GM10266 (cell line): ENCODE data around the gene PLB1.

ENCODE experiments used
- DNase-seq: peaks from one replicate; pipeline ENCODE4 v3.0.0; 2012; ENCODE audit errors: extremely low spot score
- TF ChIP-seq, protein P1 (sequence below): IDR thresholded peaks from 2 replicates; pipeline ENCODE4 v1.5.1; 2012; ENCODE audit warnings: mild to moderate bottlenecking, low read depth; ENCODE audit not compliant: control insufficient read depth, insufficient read depth; ENCODE audit errors: missing control alignments

PLB1 gene

DNA sequence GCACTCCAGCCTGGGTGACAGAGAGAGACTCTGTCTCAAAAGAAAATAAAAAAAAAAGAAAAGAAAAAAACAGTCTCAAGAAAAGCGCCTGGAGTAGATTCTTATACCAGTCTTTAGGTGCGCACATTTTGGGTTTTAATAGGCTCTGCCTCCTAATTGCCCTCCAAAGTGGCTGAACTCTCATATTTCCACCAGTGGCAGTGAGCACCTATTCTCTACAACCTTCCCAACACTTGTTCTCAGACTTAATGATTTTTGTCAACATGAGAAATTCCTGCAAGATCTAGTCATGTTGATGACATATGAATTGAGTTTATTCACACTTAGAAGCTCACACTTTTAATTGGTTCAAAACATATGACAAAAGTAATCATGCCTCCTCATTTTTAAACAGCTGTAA, 39.0 kb downstream of the PLB1 start:
- no peak for DNase-seq
- TF ChIP-seq, protein P1, sequence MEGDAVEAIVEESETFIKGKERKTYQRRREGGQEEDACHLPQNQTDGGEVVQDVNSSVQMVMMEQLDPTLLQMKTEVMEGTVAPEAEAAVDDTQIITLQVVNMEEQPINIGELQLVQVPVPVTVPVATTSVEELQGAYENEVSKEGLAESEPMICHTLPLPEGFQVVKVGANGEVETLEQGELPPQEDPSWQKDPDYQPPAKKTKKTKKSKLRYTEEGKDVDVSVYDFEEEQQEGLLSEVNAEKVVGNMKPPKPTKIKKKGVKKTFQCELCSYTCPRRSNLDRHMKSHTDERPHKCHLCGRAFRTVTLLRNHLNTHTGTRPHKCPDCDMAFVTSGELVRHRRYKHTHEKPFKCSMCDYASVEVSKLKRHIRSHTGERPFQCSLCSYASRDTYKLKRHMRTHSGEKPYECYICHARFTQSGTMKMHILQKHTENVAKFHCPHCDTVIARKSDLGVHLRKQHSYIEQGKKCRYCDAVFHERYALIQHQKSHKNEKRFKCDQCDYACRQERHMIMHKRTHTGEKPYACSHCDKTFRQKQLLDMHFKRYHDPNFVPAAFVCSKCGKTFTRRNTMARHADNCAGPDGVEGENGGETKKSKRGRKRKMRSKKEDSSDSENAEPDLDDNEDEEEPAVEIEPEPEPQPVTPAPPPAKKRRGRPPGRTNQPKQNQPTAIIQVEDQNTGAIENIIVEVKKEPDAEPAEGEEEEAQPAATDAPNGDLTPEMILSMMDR: no peak

DNA sequence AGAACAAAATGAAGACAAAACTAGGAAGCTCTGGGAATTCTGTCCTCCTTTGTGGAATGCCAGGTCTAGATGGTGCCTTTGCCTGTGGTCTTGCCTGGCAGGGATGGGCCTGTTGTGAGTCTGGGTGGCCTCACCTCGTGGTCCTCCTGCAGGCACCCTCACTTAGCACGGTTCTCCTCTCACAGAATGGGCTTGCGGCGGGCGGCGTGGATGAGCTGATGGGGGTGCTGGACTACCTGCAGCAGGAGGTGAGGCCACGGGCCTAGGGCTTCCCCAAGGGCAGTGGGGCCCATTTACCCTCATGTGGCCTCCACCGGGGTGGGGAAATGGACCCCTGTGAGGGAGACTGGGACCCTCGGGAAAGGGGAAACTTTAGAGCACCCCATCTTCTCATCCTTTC, 42.3 kb downstream of the PLB1 start:
- TF ChIP-seq, protein P1: no peak
- no peak for DNase-seq

DNA sequence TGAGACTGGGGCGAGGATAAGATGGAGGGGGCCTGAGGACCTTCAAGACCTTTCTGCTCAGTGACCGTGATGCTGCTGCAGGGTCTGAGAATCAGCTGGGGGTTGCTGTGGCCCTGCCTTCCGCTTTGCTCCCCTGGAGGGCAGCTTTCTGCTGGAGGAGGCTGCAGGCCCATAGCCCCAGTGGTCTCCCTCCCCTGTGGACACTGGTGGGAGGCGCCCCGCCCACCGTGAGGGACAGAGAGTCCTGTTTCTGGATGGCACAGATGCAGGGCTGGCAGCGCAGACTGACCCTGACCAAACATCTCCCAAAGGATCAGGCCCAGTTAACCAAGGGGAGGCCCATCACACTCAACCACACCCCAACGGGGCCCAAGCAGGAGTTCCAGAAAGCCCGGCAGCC, 42.8 kb downstream of the PLB1 start:
- TF ChIP-seq, protein P1: no peak
- DNase-seq: no peak

DNA sequence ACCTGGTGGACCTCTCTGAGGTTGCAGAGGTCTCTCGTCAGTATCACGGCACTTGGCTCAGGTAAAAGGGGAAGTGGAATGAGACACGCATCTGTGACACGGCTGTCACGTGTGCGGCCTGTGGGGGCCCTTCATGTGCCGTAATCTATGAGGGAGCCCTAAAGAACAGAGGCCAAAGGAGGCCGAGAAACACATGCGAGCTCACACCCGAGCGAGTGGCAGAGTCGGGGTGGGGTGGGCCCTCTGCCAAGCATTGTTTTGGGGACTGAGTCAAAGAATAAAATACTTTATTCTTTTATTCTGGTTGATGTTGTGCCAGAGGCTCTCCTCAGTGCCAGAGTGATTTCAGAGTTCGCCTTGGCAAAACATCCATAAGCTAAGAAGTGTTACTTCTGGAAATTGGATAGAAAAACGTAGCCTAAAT, 43.3 kb downstream of the PLB1 start:
- TF ChIP-seq, protein P1: no peak
- DNase-seq: no peak

DNA sequence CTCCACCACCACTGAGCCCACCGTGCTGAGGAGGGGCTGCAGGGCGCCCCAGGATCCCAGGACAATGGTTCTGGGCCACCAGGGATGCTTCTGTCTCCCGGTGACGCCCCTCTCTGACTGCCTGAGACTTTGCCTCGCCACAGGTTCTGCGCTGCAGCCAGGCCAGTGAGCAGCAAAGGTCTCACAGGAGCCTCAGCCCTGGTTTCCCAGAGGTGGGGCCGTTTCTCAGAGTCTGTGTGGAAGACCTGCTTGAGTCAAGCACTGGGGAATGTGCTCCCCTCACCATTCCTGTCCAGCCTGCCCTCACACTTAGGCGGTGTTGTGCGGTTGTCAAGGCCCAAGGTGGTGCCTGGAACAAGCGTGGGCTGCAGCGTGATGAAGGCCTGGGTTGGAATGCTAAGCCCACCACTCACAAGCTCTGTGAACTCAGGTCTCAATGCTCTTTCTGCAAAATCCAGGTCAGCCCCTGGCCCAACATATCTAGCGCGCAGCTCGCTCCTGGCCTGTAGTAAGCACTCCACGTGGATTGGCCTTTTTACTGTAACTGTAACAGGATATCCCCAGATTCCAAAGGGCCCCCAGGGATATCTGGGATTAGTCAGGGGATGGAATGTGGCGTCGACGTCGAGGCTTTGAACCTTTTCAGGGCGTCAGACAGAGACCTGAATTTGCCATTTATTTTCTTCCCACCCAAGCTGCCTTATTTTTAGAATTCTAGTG, 47.6 kb downstream of the PLB1 start:
- TF ChIP-seq, protein P1: no peak
- DNase-seq: no peak

DNA sequence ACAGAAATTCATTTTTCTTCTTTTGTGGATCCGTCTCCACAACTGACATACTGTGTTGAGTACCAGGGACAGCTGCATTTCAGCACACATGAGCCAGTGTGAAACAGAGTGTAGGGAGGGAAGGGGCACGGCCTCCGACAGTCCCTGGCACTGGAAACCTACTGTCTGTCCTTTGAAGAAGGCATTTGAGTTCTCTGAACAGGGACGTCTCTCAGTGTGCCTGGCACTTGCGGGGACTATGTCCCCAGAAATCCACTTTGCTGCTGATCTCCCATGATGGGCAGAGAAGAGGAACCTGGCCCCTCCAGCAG, 48.1 kb downstream of the PLB1 start:
- TF ChIP-seq, protein P1: no peak
- DNase-seq: no peak

DNA sequence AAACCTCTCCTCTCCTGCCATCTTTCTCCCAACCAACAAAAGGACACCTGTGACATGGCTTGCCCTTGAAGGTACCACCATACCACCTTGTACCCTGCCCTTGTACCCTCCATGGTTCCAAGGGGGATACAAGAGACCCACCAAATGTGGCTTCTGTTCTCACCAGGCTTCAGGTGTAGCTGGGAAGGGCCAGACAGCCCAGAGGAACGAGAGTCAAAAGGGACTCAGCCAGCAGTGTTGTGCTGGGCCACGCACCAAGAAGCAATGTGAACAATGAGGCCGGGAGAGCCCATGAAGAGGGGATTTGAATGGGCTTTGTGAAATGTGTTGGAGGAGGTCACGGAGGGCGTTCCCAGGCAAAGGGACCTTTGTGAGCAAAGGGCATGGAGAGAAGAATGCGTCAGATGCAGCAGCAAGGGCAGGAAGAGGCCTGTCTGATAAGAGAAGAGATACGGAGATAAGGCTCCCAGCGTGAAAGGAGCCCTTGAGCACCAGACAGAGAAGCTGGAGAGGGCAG, 48.6 kb downstream of the PLB1 start:
- no peak for DNase-seq
- TF ChIP-seq, protein P1: no peak
